RWPE1 (cell line): ENCODE measurements around the gene C11orf91.
"Not testable (repeated sequence)": the region's sequence is repeated elsewhere in the genome, so short reads cannot be mapped to it uniquely, and the experiment has no call there.

ENCODE experiments used
- CTCF ChIA-PET: fragments of 350-600 bp; sonication (Branson Sonifier 250); formaldehyde crosslinking; extraction: SDS; loops from one replicate; lab custom pipeline; 2021; lab: Yijun Ruan, JAX
- POLR2A ChIA-PET: fragments of 400-600 bp; formaldehyde crosslinking; extraction: SDS; loops from one replicate; lab custom pipeline; 2020; ENCODE audit warnings: antibody characterized with exemption; ENCODE audit not compliant: low non-redundant PET; lab: Yijun Ruan, JAX
- DNase-seq: peaks from one replicate; pipeline ENCODE4 v3.0.0; 2012; ENCODE audit warnings: low spot score
- H3K27ac ChIP-seq: fragments of 450-650 bp; 2 replicates; pipeline ENCODE4 v1.5.1; 2017
- TF ChIP-seq, protein P1 (sequence below): fragments of 450-650 bp; conservative IDR thresholded peaks from 2 replicates; pipeline ENCODE4 v1.5.1; 2017; ENCODE audit warnings: low read depth, mild to moderate bottlenecking

C11orf91 gene

GRCh38 chr11:33687733-33688479 lies 12.7 kb downstream of the C11orf91 start:
- POLR2A ChIA-PET = no interaction called here
- no peak for DNase-seq
- no peak overlapping the region for H3K27ac ChIP-seq
- CTCF ChIA-PET = interaction anchor here (0.6 to 1.2 kb wide), 3 partner anchors 17 to 513 kb away, joined by 3 to 4 read pairs (median 3); no protein-coding TSS in a partner anchor
- TF ChIP-seq, protein P1, sequence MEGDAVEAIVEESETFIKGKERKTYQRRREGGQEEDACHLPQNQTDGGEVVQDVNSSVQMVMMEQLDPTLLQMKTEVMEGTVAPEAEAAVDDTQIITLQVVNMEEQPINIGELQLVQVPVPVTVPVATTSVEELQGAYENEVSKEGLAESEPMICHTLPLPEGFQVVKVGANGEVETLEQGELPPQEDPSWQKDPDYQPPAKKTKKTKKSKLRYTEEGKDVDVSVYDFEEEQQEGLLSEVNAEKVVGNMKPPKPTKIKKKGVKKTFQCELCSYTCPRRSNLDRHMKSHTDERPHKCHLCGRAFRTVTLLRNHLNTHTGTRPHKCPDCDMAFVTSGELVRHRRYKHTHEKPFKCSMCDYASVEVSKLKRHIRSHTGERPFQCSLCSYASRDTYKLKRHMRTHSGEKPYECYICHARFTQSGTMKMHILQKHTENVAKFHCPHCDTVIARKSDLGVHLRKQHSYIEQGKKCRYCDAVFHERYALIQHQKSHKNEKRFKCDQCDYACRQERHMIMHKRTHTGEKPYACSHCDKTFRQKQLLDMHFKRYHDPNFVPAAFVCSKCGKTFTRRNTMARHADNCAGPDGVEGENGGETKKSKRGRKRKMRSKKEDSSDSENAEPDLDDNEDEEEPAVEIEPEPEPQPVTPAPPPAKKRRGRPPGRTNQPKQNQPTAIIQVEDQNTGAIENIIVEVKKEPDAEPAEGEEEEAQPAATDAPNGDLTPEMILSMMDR = peak; percentile 66

- ChIA-PET CTCF (no interaction called here), POLR2A (no interaction called here)
- TF ChIP-seq, protein P1 = no peak
- DNase-seq = no peak
- H3K27ac ChIP-seq = no peak overlapping the region
These were observed 15.5 kb downstream of the C11orf91 start for GRCh38 chr11:33685082-33685481.

GRCh38 chr11:33684003-33684706 lies 16.5 kb downstream of the C11orf91 start:
- TF ChIP-seq, protein P1 = no peak
- POLR2A ChIA-PET = no interaction called here
- no peak for DNase-seq
- no peak overlapping the region for H3K27ac ChIP-seq
- CTCF ChIA-PET = interaction anchor here (0.9 kb wide), 1 partner anchor 322 kb away, joined by 3 read pairs; no protein-coding TSS in a partner anchor

DNA sequence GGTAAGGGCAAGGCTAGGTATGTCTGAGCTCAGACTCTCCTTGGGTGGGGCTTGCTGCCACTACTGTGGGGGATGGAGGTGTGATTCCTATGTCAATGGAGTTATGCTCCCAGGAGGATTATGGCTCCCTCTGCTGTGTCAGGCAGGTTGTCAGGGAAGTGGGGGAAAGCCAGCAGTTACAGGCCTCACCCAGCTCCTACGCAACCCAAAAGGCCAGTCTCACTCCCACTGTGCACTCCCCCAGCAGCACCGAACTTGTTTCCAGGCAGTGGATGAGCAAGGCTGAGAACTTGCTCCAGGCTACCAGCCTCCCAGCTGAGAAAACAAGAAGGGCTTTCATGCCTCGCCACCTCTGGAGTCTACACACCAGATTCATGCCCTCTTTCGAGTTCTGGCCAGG lies 18.2 kb downstream of the C11orf91 start:
- ChIA-PET CTCF (interaction anchor here (0.7 to 1.1 kb wide), 3 partner anchors 11 to 356 kb away, joined by 3 to 4 read pairs (median 3); no protein-coding TSS in a partner anchor), POLR2A (no interaction called here)
- H3K27ac ChIP-seq = no peak overlapping the region
- DNase-seq = no peak
- TF ChIP-seq, protein P1 = no peak

- no peak overlapping the region for H3K27ac ChIP-seq
- DNase-seq = no peak
- POLR2A ChIA-PET = no interaction called here
- CTCF ChIA-PET = interaction anchor here (0.6 to 1.1 kb wide), 4 partner anchors 10 to 356 kb away, joined by 3 to 5 read pairs (median 4); no protein-coding TSS in a partner anchor
- TF ChIP-seq, protein P1 = no peak
These were observed 18.6 kb downstream of the C11orf91 start for GRCh38 chr11:33682019-33682418.

DNA sequence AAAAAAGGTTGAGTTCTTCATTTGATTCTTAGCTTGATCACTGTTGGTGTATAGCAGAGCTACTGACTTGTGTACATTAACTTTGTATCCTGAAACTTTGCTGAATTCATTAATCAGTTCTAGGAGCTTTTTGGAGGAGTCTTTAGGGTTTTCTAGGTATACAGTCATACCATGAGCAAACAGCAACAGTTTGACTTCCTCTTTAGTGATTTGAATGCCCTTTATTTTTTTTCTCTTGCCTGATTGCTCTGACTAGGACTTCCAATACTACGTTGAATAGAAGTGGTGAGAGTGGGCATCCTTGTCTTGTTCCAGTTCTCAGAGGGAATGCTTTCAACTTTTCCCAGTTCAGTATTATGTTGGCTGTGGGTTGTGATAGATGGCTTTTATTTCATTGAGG lies 22.0 kb downstream of the C11orf91 start:
- H3K27ac ChIP-seq, CTCF ChIA-PET: not testable (repeated sequence)

More for the DNA sequence above, 22.0 kb downstream of the C11orf91 start:
- POLR2A ChIA-PET, DNase-seq: not testable (repeated sequence)
